Left kidney (tissue), 2 donors: ENCODE measurements around the gene NECTIN1. TPM values are rescaled to one million over a fixed set of nuclear protein-coding genes. Genes with fewer than 3 reads are reported as not detected.
A peak's percentile ranks its signal among the peaks of the same experiment; 100 is the strongest.

ENCODE experiments used
- DNase-seq: peaks from one replicate; pipeline ENCODE4 v3.0.0-alpha.2; 2013
- polyA plus RNA-seq: library from polyadenylated mRNA; unstranded; fragments of 120-200 nt; gene quantifications from one replicate; pipeline ENCODE4 v1.2.1, GENCODE V29; 2013; ENCODE audit not compliant: insufficient read length

Gene NECTIN1
- polyA plus RNA-seq, 1 donor: 41.0 TPM

DNA sequence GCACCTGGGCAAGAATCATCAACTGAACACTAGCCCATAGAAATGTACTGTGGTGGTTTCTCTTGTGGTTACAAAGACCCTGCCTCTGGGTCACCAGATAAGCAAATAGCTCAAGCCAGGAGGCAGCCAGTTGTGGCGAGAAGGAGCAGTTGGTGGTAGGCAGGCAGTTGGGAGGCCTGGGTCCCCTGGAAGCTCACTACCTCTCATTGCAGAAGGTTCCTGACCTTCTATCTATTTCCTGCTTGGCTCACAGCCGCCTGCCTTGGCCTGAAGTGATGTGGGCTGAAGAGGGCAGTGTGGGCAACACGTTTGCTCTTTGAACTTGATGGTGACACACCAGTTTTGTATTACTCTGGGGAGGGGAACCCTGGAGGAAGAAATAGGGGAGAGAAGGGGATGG, 34.7 kb downstream of the NECTIN1 start:
- DNase-seq: no peak

DNA sequence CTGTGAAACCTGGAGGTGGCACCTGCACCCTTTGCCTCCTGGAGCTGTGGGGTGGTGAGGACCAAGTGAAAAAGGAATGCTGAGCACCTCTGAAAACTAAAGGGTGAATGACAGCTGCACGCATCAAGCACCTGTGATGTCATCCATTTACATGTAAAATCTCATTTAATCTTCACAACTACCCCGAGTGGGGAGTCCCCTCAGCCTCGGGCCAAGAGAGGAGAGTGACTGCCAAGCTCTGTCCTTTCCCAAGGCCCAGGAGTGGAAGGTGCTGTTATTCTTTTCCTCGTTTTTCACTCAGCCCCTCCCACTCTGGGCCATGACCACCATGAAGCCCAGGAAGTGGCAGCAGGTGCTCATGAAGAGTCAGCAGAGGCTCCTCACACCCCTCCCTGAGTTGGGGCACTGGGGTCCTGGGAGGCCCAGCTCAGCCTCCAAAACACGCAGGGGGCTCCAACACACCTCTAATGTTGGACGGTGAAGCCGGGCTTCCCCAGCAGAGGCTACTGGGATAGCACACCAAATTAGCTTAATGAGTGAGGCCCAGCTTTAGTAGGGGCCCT, 35.7 kb downstream of the NECTIN1 start:
- DNase-seq: no peak

DNA sequence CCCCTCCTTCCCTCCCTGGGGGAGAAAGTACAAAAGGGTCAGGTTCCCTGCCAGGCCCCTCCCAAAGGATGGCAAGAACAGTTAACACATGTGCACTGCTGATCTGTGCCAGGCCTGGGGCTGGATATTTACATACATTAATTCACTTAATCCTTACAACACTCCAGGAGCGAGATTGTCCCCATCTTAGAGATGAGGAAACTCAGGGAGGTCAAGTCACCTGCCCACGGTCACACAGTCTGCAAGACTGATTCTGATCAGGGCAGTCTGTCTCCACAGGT, 36.5 kb downstream of the NECTIN1 start:
- DNase-seq: no peak

DNA sequence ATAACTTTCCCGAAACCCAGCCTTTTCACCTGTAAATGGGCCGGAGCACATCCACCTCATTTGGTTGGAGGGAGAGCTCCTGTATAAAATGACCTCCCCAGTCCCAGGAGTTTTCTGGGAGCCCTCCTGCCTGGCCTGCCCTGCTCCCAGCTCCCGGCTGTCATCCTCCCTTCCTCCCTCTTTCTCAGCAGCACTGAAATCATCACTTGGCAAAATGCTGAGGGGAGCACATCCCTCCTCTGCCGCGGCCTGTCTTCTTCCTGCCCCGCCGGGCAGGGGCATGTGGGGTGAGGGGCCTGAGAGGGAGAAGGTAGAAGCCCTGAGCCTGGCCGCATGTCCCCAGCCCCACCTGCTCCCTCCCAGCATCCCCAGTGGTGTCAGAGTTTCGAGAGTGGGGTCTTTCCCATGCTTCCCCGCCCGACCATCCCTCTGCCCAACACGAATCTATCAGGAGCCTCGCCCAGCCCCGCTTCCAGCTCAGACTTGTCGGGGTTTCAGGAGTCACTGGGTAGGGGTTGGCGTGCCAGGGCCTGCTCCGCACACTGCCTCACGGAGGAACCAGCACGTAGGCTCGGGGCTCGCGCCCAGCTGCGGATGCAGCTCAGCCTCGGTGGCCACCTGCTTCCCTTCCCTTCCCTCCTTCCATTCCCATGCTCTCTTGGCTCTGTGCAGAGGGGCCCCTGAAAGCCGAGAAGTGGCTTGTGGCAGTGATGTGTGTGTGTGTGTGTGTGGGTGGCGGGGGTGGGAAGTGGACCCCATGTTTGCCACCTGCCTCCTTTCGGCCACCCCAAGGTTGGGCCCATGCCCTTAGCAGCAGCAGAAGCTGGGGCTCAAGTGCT, 37.1 kb downstream of the NECTIN1 start:
- DNase-seq: no peak

DNA sequence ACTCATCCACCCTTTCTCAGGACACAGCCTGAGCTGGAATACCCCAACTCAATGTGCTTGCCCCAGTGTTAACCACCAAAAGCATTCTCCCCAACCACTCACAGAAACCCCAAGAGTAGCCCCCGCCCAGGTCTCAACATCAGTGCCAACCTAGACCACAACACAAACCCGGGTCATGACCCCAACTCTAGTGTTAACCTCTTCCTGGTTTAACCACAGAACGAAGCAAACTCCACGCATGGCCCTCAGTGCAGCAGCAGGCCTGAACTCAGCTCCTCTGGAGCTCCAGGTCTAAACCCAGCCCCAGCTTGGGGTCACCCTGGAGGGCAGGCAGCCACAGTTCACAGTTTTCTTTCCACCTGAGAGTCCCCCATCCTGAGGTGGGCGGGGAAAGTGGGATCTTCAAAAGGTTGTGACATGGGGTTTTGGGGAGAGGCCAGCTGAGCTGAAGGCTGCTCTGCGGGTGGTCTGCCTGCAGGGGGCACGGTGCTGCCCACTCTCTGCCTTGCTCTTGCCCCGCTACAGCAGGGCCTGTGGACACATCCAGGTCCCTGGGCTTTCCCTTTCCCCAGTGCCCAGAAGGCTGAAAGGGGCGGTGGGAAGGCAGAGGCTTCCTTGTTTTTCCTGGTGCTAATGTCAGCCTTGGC, 37.9 kb downstream of the NECTIN1 start:
- no peak for DNase-seq

DNA sequence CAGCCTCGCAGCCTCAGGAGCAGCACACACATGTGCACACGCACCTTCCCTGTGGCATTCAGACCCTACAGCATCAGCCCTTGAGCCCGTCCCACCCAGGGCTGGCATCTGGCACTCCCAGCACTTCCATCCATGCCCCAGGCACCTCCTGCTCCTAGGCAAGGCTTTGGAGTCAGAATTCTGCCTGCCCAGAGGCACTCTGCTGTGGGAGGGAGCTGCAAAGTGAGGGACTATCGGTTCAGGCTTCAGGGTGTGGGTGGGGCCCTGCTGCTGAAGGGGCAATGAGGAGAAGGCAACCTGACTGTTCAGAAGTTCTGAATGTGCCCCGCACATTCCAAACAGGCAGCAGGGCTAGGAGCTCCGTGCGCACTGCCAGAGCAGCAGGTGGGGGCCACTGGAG, 39.7 kb downstream of the NECTIN1 start:
- no peak for DNase-seq

DNA sequence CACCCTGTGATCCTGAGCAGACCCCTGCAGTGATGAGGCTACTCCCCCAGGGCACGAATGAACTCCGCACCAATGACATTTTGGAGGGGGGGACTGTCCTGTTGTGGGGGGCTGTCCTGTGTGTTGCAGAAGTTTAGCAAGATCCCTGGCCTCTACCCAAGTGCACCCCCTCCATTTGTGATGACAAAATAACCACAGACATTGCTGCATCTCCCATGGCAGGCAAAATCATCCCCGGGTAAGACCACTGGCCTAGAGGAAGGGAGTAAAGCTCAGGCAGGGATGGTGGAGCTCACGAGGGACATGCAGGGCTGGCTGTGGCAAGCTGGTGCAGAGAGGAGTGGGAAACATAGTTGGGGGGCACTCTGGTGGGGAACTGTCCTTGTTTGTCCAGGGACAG, 40.6 kb downstream of the NECTIN1 start:
- DNase-seq: no peak

DNA sequence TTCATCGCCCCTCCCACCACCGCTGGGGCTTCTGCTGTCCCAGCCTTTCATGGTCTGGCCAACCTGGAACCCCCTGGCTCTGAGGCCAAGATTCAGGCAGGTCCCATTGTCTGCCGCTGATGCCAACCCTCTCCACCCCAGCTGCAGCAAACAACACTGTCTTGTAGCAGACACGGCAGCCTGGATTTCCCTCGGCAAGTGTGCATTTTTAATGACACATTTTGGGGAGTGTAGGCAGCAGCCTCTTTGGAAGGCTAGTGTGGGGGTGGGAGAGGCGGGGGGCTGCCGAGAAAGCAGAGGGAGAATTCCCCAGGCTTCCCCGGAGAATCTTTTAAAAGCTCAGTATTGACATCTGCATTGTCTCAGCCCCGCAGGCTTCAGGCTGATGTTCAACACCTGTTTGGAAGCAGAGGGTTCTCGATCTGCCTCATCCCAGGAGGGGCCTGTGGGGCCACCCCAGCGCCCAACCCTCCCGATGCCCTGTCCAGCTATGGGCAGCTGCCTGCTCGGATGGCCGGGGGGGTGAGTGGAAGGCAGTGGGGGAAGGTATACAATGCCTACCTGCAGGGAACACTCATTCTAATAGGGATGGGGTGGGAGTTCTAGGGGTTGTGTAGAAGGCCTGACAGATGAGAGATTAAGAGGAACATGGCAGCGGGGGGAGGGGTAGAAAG, 41.5 kb downstream of the NECTIN1 start:
- no peak for DNase-seq

DNA sequence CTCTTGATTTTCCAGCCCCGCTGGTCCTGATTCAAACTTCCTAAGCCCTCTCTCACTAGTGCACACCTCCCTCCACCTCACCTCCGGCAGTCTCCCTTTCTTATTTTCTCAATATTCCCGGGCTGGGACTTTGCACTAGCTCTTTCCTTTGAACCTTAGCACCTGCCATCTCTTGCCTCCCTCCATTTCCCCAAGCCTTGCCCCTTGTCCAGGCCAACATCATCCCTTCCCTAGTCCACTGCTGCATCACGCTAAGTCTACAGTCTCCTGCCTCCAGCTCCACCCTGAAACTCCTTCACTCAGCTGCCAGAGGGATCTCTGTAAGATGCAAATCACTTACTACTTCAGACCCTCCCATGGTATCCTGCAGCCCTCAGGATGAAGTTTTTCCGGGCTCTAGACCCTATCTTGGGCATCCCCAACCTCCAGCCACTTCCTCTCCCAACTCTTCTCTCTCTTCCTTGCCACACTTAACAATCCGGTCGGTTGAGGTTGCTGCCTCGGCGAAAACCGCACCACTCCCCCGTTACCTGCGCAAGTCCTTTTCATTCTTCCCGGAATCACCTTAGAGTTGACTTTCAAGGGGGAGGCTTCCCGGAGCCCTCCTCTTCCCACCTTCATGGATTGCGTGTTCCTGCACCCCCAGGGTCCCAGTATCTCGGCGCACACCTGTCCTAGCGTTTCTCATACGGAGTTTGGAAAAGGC, 42.7 kb downstream of the NECTIN1 start:
- no peak for DNase-seq

DNA sequence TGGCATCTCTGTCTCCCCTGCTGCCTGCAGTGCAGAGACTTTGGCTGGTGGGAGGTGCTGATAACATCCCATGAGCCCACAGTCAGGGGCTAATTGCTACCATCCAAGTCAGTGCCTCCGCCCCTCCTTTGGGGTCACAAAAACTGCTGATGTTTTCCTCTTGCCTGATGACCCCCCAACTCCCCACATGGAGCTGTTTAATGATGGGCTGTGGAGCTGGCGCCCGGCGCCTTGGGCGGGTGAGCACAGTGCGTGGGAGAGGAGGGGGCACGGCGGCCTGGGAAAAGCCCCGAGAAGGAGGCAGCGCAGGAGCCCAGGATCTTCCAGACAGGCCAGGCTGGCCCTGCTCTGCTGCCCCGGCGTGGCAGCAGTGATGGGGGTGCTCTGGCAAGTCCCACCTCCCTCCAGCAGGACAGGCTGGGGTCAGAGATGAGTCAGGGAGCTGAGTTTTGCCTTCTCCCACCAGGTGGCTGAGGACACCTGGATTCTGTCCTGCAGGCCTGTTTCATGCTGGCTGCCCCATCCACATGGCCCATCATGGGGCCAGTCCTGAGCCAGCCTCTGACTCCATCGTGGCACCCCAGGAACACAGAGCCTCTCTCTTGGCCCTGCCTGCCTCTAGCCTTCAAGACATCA, 43.8 kb downstream of the NECTIN1 start:
- peak; percentile 66 for DNase-seq

DNA sequence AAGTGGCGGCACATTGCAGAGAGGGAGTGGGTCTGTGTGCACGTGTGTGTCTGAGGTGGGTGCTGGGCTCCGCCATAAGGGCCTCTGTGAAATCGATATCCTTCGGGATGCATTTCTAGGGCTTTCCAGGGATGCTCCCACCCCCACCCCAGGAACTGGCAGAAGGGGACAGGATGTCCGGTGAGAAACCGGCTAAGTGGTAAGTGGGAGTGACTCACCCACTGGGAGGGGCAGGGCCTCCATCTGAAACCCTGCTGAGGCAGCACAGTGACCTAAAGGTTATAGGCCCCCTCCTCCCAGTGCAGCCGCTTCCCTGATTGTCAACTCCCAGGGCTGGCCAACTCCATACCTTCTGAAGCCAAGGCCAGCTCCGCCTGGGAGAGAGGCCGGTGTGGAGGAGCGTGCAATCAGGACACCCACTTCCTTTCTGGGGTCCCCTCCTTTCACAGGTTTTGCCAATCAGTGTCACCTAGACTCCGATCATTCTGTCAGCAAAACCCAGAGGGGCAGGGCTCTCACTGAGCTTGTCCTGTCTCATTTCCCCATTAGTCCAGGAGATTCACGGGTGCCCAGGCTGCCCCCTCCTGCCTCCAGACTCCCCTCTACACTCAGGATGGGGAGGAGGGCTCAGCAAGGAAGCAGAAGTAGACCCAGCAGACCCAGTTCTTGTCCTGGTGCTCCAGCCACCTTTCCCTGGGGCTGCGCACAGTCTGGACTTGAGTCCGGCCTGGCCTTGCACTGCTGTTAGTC, 44.5 kb downstream of the NECTIN1 start:
- peak; percentile 52 for DNase-seq

DNA sequence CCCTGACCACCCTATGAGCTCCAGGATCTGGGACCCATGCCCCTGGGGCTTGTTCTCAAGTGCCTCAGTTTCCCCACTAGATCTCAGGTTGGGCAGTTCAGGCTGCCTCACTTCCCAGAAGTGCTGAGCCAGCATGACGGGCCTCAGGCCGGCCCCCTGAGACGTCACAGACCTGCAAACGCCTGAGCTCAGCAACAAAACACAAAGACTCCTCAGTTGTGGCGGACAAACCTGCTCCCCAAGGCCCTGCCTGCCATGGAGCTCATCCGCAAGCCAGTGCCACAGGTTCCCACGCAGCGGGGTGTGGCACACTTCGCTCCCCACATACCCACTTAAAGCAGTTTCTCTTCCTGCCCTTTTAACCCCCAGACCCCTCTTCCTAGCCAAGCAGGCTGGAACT, 45.2 kb downstream of the NECTIN1 start:
- no peak for DNase-seq

DNA sequence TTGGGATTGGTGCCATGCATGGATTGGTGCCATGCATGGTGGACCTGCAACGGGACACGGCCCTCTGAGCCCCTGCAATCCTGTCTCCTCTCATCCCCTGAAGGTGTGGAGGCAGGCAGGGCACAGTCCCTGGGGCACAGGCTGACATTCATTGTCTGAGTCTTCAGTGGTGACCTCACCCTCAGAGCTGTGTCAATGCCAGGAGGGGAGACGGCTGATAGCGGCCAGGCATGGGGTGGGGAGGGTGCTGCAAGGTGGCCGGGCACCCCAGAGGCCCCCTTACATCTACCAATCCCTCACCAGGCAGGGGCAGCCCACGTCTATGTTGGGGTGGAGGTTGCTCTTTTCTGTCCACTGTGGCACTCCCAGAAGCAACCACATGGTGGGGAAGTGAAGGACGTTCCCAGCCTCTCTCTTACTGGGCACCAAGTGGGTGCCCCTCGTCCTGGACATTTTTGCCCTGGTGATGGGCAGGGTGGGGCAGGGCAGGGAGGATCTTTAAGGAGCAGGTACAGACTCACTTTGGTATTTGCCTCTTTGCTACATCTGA, 47.6 kb downstream of the NECTIN1 start:
- no peak for DNase-seq

DNA sequence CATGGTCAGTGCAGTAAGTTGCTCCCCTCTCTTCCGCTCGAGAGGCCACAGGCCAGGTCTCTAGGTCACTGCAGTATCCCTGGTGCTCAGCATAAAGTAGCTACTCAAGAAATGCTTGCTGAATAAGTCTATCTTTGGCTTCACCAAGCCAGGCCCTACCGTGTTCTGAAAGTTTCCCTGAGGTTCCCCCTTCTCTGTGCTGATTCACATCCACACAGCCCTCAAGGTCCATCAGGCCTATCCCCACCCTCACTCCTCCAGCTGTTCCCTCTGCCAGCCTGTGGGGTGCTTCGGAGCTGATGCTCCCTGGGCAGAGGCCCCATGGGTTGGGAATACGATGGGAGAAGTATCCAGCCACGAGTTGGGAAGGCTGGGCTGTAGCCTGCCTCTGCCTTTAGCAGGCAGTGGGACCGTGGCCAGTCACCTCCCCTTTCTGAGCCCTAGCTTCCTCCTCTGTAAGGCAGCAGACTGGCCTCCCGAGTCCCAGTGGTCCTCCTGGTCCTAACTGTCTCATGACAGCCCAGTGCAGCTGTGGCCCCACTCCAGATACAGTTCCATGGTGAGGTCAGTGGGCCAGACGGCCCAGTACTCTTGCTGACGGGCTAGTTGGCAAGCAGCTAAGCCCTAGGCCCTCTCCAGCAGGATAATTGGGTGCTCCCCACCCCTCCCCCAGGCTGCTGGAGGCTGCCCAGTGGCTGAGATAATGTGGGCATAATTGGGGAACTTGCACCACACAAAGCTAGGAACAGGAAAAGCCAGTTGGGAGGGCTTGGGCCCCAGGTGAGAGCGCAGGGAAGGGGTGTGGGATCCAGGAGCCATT, 48.2 kb downstream of the NECTIN1 start:
- DNase-seq: no peak

DNA sequence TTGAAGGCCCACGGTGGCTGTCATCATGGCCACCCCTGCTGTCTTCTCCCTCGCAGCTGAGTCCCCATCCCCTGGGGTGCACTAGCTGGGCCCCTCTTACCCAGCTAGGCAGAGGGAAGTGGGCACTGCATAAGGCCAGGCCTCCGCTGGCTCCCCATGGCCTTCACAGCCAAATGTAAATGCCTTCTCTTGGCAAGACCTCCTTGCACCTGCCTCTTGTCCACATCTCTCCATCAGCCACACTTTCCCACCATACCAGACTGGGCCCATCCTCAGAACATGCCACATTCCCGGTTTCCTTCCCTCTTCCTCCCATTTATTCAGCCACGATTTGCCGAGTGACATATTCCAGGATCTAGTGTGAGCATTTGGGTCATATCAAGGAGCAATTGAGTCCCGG, 49.7 kb downstream of the NECTIN1 start:
- DNase-seq: no peak

DNA sequence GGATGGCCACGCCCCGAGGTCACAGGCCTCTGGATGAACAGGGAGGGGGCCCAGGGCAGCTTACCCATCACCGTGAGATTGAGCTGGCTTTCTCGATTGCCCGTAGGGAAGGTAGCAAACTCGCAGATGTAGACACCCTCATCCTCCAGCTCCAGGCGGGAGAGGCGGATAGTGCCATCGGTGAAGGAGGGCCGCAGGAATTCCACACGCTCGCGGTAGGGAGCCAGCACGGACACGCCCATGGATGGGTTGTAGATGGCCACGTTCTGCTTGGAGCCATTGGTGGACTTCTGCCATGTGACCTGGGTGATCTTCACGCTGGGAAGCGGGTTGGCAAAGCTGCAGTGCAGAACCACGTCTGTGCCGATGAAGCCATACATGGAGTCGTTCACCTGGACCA, 50.6 kb downstream of the NECTIN1 start:
- no peak for DNase-seq

DNA sequence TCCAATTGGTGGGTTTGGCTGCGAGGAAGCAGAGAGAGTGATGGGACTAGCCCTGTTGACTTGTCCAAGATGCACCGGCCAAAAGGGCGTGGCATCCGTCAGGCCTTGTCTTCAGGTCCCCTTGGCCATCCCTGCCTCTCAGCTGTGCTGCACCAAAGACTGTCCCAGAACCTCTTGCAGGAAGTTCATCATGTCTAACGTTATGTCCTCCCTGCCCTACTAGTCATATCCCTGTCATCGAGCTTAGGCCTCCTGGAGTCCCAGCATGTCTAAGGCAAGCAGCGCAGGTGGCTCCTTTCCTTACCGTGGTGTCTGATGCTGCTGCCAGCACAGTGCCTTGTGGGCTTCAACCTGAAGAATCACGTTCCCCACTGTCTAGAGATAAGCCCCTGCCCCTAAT, 51.2 kb downstream of the NECTIN1 start:
- DNase-seq: no peak

DNA sequence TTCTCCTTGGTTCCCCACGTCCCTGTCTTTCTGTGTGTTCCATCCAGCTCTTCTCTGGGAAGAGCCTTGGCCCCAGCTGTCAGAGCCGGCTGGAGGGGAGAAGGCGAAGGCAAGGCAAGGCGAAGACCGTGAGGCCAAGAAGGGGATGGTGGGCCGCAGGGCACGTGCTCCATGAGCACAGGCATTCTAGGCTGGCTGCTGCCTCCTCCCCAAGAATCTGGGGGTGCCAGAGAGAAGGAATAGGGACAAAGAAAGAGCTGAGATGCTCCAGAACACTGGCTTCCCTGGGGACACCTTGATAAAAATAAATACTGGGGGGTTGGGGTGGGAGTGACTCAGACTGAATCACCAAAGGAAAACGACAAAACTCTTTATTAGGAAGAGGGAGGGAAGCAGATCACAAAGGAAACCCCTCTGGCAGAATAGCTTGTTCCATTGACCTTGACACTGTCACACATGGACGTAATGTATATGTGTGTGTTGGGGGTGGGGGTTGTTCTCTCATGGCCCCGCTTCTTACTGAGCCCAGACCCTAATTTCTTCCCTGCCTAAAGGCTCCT, 52.5 kb downstream of the NECTIN1 start:
- no peak for DNase-seq

DNA sequence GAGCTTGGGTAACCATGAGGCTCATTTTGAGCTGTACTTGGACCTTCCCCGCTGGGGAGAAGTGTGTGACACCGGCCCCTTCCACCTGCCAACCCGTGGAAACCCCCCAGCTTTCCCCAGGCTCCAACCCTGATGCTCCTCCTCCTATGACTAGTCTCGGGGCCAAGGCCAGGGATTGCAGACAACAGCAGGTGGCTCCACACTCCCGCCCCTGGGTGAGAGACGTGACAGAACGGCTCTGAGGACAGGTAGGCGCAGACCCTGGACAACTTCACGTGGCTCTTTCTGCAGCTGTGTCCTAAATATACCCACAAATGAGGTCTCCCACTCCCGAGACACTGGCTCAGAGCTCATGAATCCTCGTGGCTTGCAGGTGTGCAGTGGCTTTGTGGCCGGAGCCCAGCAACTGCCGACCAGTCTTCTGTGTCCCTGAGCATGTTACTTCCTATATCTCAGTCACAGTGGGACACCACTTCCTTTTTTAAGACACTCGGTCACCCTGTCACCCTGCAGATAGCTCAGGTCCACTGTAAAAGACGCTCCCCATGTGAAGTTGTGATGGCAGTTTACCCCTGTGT, 55.2 kb downstream of the NECTIN1 start:
- no peak for DNase-seq
